Brain microvascular endothelial cell (primary cell): ENCODE results near the gene UBE2U.
"Not testable (repeated sequence)": the region's sequence is repeated elsewhere in the genome, so short reads cannot be mapped to it uniquely, and the experiment has no call there.

Experiments
- DNase-seq: peaks from one replicate; pipeline ENCODE4 v3.0.0-alpha.2; 2020
- H3K27ac ChIP-seq: fragments of 250-450 bp; sonication (Bioruptor Pico); 2 replicates; pipeline ENCODE4 v1.5.1; 2020; ENCODE audit warnings: mild to moderate bottlenecking, moderate library complexity
- H3K27me3 ChIP-seq: fragments of 250-450 bp; sonication (Bioruptor Pico); replicated peaks from 2 replicates; pipeline ENCODE4 v1.5.1; 2020; ENCODE audit warnings: mild to moderate bottlenecking
- H3K36me3 ChIP-seq: fragments of 250-450 bp; sonication (Bioruptor Pico); replicated peaks from 2 replicates; pipeline ENCODE4 v1.5.1; 2020; ENCODE audit warnings: mild to moderate bottlenecking
- H3K4me3 ChIP-seq: 2 replicates; pipeline ENCODE4 v1.5.1; 2011; ENCODE audit warnings: low read depth, mild to moderate bottlenecking, control low read depth, low read length, moderate library complexity
- in situ Hi-C: cut with HindIII; loops from 2 replicates; pipeline ENCODE4 v1.10.0; 2017; ENCODE audit warnings: low sequenced_read_pairs, low pct_ligation_motif_present
- TF ChIP-seq, protein P1 (sequence below): IDR thresholded peaks from 2 replicates; pipeline ENCODE4 v1.5.1; 2011; ENCODE audit warnings: low read depth, mild to moderate bottlenecking, moderate library complexity, low read length, control low read depth, inconsistent platforms; ENCODE audit errors: missing control alignments

UBE2U gene

GRCh38 chr1:64235910-64236309 is 32.5 kb downstream of the UBE2U start:
- Histone ChIP-seq H3K4me3 (no peak overlapping the region), H3K27me3 (no peaks in the 10 kb centered on the region), H3K27ac (no peak overlapping the region), H3K36me3 (no peaks in the 10 kb centered on the region)
- DNase-seq, result no peak
- in situ Hi-C loops, result loop anchor here (25.0 kb wide), 2 partner anchors 324 to 549 kb away; no protein-coding TSS in a partner anchor
- TF ChIP-seq, protein P1, sequence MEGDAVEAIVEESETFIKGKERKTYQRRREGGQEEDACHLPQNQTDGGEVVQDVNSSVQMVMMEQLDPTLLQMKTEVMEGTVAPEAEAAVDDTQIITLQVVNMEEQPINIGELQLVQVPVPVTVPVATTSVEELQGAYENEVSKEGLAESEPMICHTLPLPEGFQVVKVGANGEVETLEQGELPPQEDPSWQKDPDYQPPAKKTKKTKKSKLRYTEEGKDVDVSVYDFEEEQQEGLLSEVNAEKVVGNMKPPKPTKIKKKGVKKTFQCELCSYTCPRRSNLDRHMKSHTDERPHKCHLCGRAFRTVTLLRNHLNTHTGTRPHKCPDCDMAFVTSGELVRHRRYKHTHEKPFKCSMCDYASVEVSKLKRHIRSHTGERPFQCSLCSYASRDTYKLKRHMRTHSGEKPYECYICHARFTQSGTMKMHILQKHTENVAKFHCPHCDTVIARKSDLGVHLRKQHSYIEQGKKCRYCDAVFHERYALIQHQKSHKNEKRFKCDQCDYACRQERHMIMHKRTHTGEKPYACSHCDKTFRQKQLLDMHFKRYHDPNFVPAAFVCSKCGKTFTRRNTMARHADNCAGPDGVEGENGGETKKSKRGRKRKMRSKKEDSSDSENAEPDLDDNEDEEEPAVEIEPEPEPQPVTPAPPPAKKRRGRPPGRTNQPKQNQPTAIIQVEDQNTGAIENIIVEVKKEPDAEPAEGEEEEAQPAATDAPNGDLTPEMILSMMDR, result no peak

GRCh38 chr1:64236541-64236954 is 33.1 kb downstream of the UBE2U start:
- in situ Hi-C loops, result loop anchor here (25.0 kb wide), 2 partner anchors 324 to 549 kb away; no protein-coding TSS in a partner anchor
- DNase-seq, result no peak
- Histone ChIP-seq H3K27me3 (no peaks in the 10 kb centered on the region), H3K36me3 (no peaks in the 10 kb centered on the region), H3K4me3 (no peak overlapping the region), H3K27ac (no peak overlapping the region)
- TF ChIP-seq, protein P1, result no peak

DNA sequence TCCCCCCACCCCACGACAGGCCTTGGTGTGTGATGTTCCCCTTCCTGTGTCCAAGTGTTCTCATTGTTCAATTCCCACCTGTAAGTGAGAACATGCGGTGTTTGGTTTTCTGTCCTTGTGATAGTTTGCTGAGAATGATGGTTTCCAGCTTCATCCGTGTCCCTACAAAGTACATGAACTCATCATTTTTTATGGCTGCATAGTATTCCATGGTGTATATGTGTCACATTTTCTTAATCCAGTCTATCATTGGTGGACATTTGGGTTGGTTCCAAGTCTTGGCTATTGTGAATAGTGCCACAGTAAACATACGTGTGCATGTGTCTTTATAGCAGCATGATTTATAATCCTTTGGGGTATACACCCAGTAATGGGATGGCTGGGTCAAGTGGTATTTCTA is 36.1 kb downstream of the UBE2U start:
- not testable (repeated sequence) for H3K4me3 ChIP-seq, H3K27me3 ChIP-seq, DNase-seq, H3K36me3 ChIP-seq, H3K27ac ChIP-seq
- in situ Hi-C loops, result loop anchor here (25.0 kb wide), 2 partner anchors 327 to 552 kb away; no protein-coding TSS in a partner anchor

- no peak for DNase-seq
- Histone ChIP-seq H3K4me3 (no peak overlapping the region), H3K36me3 (no peaks in the 10 kb centered on the region), H3K27me3 (no peaks in the 10 kb centered on the region), H3K27ac (no peak overlapping the region)
- in situ Hi-C loops, result loop anchor here (25.0 kb wide), 2 partner anchors 328 to 553 kb away; no protein-coding TSS in a partner anchor
- TF ChIP-seq, protein P1, result peak; percentile 29
Measured at GRCh38 chr1:64240206-64240605, 36.8 kb downstream of the UBE2U start.

DNA sequence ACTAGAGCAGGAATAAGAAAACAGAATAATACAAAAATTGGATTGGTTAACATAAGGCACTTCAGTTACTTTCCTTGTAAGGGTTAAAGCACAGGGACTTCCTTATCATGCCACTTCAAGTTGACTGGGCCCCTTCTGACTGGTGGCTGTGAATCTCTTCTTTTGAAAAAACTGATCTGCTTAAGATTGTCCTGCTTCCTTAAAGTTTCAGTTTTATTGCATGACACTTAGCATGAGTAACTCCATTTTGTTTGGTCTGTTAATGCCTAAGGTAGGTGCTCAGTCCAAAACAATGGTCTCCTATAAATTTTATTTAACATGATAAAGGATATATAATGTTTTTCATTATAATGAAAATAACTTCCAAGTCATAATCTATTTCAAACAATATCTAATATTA is 37.6 kb downstream of the UBE2U start:
- Histone ChIP-seq H3K36me3 (no peaks in the 10 kb centered on the region), H3K27me3 (no peaks in the 10 kb centered on the region), H3K4me3 (no peak overlapping the region), H3K27ac (no peak overlapping the region)
- TF ChIP-seq, protein P1, result no peak
- no peak for DNase-seq
- in situ Hi-C loops, result loop anchor here (25.0 kb wide), 2 partner anchors 329 to 554 kb away; no protein-coding TSS in a partner anchor

- in situ Hi-C loops, result loop anchor here (25.0 kb wide), 2 partner anchors 331 to 556 kb away; no protein-coding TSS in a partner anchor
- Histone ChIP-seq H3K27ac (no peak overlapping the region), H3K4me3 (no peak overlapping the region), H3K27me3 (no peaks in the 10 kb centered on the region), H3K36me3 (no peaks in the 10 kb centered on the region)
- DNase-seq, result peak; percentile 32
- TF ChIP-seq, protein P1, result peak; percentile 34
Measured at GRCh38 chr1:64242895-64243756, 39.7 kb downstream of the UBE2U start.
